ENCODE data around the gene AKR1B15.

DNA sequence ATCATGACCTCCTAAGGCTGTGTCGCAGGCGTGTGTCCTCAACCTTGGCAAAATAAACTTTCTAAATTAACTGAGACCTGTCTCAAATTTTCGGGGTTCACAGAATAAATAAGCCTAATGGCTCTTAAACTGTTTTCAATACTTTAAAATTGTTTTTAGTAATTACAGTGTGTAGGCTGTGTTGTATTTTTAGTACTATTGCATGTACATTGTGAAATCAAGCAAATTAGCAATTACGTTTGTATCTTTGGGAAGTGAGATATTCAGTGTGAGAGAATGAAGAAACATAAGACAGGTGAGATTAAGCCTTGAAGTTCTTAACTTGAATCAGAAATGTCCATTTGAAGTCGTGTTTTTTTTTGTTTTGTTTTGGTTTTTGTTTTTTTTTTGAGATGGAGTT is 26.3 kb upstream of the AKR1B15 start:
- TF ChIP-seq, protein P1, sequence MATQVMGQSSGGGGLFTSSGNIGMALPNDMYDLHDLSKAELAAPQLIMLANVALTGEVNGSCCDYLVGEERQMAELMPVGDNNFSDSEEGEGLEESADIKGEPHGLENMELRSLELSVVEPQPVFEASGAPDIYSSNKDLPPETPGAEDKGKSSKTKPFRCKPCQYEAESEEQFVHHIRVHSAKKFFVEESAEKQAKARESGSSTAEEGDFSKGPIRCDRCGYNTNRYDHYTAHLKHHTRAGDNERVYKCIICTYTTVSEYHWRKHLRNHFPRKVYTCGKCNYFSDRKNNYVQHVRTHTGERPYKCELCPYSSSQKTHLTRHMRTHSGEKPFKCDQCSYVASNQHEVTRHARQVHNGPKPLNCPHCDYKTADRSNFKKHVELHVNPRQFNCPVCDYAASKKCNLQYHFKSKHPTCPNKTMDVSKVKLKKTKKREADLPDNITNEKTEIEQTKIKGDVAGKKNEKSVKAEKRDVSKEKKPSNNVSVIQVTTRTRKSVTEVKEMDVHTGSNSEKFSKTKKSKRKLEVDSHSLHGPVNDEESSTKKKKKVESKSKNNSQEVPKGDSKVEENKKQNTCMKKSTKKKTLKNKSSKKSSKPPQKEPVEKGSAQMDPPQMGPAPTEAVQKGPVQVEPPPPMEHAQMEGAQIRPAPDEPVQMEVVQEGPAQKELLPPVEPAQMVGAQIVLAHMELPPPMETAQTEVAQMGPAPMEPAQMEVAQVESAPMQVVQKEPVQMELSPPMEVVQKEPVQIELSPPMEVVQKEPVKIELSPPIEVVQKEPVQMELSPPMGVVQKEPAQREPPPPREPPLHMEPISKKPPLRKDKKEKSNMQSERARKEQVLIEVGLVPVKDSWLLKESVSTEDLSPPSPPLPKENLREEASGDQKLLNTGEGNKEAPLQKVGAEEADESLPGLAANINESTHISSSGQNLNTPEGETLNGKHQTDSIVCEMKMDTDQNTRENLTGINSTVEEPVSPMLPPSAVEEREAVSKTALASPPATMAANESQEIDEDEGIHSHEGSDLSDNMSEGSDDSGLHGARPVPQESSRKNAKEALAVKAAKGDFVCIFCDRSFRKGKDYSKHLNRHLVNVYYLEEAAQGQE (IDR thresholded peaks at IDR 0.05; ENCODE audit: low read depth): no peak
- TF ChIP-seq, protein P2, sequence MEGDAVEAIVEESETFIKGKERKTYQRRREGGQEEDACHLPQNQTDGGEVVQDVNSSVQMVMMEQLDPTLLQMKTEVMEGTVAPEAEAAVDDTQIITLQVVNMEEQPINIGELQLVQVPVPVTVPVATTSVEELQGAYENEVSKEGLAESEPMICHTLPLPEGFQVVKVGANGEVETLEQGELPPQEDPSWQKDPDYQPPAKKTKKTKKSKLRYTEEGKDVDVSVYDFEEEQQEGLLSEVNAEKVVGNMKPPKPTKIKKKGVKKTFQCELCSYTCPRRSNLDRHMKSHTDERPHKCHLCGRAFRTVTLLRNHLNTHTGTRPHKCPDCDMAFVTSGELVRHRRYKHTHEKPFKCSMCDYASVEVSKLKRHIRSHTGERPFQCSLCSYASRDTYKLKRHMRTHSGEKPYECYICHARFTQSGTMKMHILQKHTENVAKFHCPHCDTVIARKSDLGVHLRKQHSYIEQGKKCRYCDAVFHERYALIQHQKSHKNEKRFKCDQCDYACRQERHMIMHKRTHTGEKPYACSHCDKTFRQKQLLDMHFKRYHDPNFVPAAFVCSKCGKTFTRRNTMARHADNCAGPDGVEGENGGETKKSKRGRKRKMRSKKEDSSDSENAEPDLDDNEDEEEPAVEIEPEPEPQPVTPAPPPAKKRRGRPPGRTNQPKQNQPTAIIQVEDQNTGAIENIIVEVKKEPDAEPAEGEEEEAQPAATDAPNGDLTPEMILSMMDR (IDR thresholded peaks at IDR 0.05 in 2 of 3, conservative IDR thresholded peaks at IDR 0.05 in 1 of 3; ENCODE audit: borderline replicate concordance in 1 of 3, insufficient read depth in 1 of 3, low read depth in 2 of 3, low read length in 2 of 3): no peak
- no peak for TF ChIP-seq EZH2 (IDR thresholded peaks at IDR 0.05)
- no peak for TF ChIP-seq ELF1 (IDR thresholded peaks at IDR 0.05; ENCODE audit: borderline replicate concordance, low read depth)
- no peak for TF ChIP-seq SRF (IDR thresholded peaks at IDR 0.05; ENCODE audit: low read depth)
- TF ChIP-seq, protein P3, sequence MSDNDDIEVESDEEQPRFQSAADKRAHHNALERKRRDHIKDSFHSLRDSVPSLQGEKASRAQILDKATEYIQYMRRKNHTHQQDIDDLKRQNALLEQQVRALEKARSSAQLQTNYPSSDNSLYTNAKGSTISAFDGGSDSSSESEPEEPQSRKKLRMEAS (IDR thresholded peaks at IDR 0.05): no peak
- TF ChIP-seq POLR2A (IDR thresholded peaks at IDR 0.05; ENCODE audit: borderline replicate concordance, extremely low read depth, insufficient read depth, insufficient read length): no peak
- no peak for TF ChIP-seq CEBPB (IDR thresholded peaks at IDR 0.05; ENCODE audit: low read depth)
- TF ChIP-seq SIN3A (IDR thresholded peaks at IDR 0.05; ENCODE audit: low read depth): no peak
- no peak for TF ChIP-seq JUND (IDR thresholded peaks at IDR 0.05)
- TF ChIP-seq EZH2phosphoT487 (IDR thresholded peaks at IDR 0.05; ENCODE audit: borderline replicate concordance): no peak
